ENCODE results near the gene PER3. TPM values are rescaled to one million over a fixed set of nuclear protein-coding genes. Genes with fewer than 3 reads are reported as not detected.

PER3 gene
- total and polyA plus RNA-seq, 2 of the 8 experiments (the other 6 are each of a cell fraction or from before 2014, with no cell fraction given): 8.3 to 9.3 TPM

DNA sequence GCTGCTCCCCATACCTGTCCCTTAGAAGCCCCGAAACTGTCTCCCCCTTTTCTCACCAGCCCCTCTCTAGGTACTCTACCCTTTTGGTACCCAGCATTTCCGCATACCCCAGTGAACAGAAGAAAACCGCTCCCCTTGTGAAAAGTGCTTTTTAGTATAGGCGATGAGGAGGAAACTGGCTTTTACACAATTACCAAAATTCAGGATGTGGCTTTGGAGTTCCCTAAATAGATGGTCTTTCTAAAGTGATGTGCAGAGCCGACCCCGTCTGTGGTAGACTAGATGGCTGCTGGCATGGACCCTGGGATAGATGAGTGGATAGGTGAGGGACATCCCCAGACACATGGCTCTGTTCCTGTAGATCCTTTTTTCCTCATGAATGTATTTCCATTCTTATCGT, 2.6 kb upstream of the PER3 start:
- Histone ChIP-seq H3K14ac (ENCODE audit: insufficient read length) (no peak overlapping the region), H2BK12ac (ENCODE audit: low read depth, low read length) (no peak overlapping the region), H4K8ac (ENCODE audit: extremely low read depth, insufficient read depth, low read length) (no peak overlapping the region), H2BK20ac (ENCODE audit: low read length) (no peak overlapping the region), H2AK5ac (ENCODE audit: low read depth, low read length) (no peak overlapping the region), H4K91ac (replicated peaks; ENCODE audit: insufficient read length, low read length) (no peak overlapping the region), H3K36me3 (ENCODE audit: control insufficient read depth in 2 of 4, insufficient read depth in 4 of 4, low read length in 3 of 4) (peaks cover 4 to 45% (median 27%) of the 10 kb centered on the region in 4 experiments; a peak in 7 of 8 replicates), H3K23ac (ENCODE audit: insufficient read length) (no peak overlapping the region), H2AFZ (ENCODE audit: low read length) (no peak overlapping the region), H2BK15ac (ENCODE audit: low read length) (no peak overlapping the region), H3K56ac (replicated peaks; ENCODE audit: insufficient read length, low read depth, low read length) (no peak overlapping the region), H3K4me1 (replicated peaks in 1 of 4; ENCODE audit: control insufficient read depth in 3 of 4, insufficient read depth in 4 of 4, low read length in 3 of 4) (peaks cover 0 to 6% (median 0%) of the 10 kb centered on the region in 4 experiments; a peak in 2 of 7 replicates), H3K27ac (ENCODE audit: low read depth, low read length) (no peak overlapping the region), H3K9me3 (ENCODE audit: insufficient read depth in 2 of 2, low read depth in 1 of 2, low read length in 1 of 2) (peaks cover 0 to 6% of the 10 kb centered on the region in 2 experiments; a peak in 1 of 4 replicates), H3K4me3 (ENCODE audit: extremely low read depth in 1 of 4, insufficient read depth in 2 of 4, low read depth in 3 of 4, low read length in 4 of 4) (no peak overlapping the region), H2BK120ac (replicated peaks; ENCODE audit: low read depth, low read length) (no peak overlapping the region), H2BK5ac (ENCODE audit: low read depth, low read length) (no peak overlapping the region), H3K4me2 (ENCODE audit: insufficient read depth in 1 of 2, low read depth in 2 of 2, low read length in 2 of 2) (no peak overlapping the region), H3K4ac (replicated peaks; ENCODE audit: insufficient read length, low read depth, low read length) (no peak overlapping the region), H4K20me1 (replicated peaks in 1 of 2; ENCODE audit: control insufficient read depth in 1 of 2, insufficient read depth in 2 of 2, low read length in 2 of 2) (peaks cover 0 to 2% of the 10 kb centered on the region in 2 experiments), H3K23me2 (ENCODE audit: low read depth, low read length) (peaks cover 2% of the 10 kb centered on the region; the same call in 1 of the 2 replicates), H3K9ac (replicated peaks in 1 of 4; ENCODE audit: extremely low read depth in 1 of 4, low read depth in 3 of 4, low read length in 3 of 4) (no peak overlapping the region), H3K27me3 (replicated peaks in 1 of 4; ENCODE audit: control insufficient read depth in 3 of 4, extremely low read depth in 1 of 4, insufficient read depth in 3 of 4, low read length in 3 of 4) (peaks cover 0 to 8% (median 7%) of the 10 kb centered on the region in 4 experiments; a peak in 5 of 7 replicates), H3K18ac (ENCODE audit: extremely low read depth, low read length) (no peak overlapping the region), H4K5ac (ENCODE audit: insufficient read length, low read depth, low read length) (no peak overlapping the region), H3K79me1 (ENCODE audit: low read depth, low read length) (peaks cover 2% of the 10 kb centered on the region; the same call in 1 of the 2 replicates), H3K79me2 (ENCODE audit: control insufficient read depth in 1 of 2, insufficient read depth in 2 of 2, low read length in 2 of 2) (no peaks in the 10 kb centered on the region; a peak in 1 of 4 replicates)
- 78% methylated on average over 7 of the region's 7 CpGs; no CpG with 5 or more reads in 1 of the 2 experiments for WGBS, 2 experiments (ENCODE audit: extremely low coverage in 1 of 2, insufficient coverage in 1 of 2, insufficient read length in 1 of 2, insufficient replicate concordance in 2 of 2, low coverage in 1 of 2, low lambda C conversion rate in 2 of 2, missing lambda C conversion rate in 1 of 2)
- DNase-seq (ENCODE audit: low read depth in 1 of 2, low spot score in 2 of 2) (no peak), FAIRE-seq (no peak)
- POLR2A ChIA-PET (ENCODE audit: partially characterized antibody): interaction anchor here (1.7 to 1.8 kb wide), 2 partner anchors 10 kb away, joined by 8 to 10 read pairs; partner anchors contain the start of gene VAMP3
- CTCF ChIA-PET (ENCODE audit: partially characterized antibody): interaction anchor here (1.8 to 2.3 kb wide), 2 partner anchors 113 kb away, joined by 6 to 7 read pairs; no protein-coding TSS in a partner anchor
- no peak for TF ChIP-seq SIRT6 (IDR thresholded peaks at IDR 0.05; ENCODE audit: low read length)
- no peak for TF ChIP-seq POLR2A (IDR thresholded peaks at IDR 0.05; ENCODE audit: control extremely low read depth in 1 of 2, low read depth in 2 of 2, low read length in 2 of 2)
- TF ChIP-seq KDM4A (IDR thresholded peaks at IDR 0.05; ENCODE audit: low read depth, low read length, severe bottlenecking): no peak
- TF ChIP-seq GTF2F1 (IDR thresholded peaks at IDR 0.05; ENCODE audit: borderline replicate concordance, low read depth, low read length): no peak
- TF ChIP-seq NRF1 (IDR thresholded peaks at IDR 0.05; ENCODE audit: low read depth, low read length): no peak
- TF ChIP-seq SUZ12 (IDR thresholded peaks at IDR 0.05; ENCODE audit: low read length): no peak
- TF ChIP-seq CBX5 (IDR thresholded peaks at IDR 0.05; ENCODE audit: low read depth, low read length): no peak
- TF ChIP-seq POLR2AphosphoS5 (IDR thresholded peaks at IDR 0.05; ENCODE audit: low read depth, low read length): no peak
- TF ChIP-seq FOSL1 (IDR thresholded peaks at IDR 0.05; ENCODE audit: insufficient read depth, low read depth, low read length): no peak
- no peak for TF ChIP-seq RNF2 (IDR thresholded peaks at IDR 0.05; ENCODE audit: borderline replicate concordance, low read depth, low read length, missing control alignments, poor library complexity, severe bottlenecking)
- no peak for TF ChIP-seq TAF7 (optimal IDR thresholded peaks at IDR 0.05; ENCODE audit: borderline replicate concordance, low read depth, low read length)
- no peak for TF ChIP-seq EZH2 (IDR thresholded peaks at IDR 0.05; ENCODE audit: low read depth, low read length, severe bottlenecking)

Measured in H1 (cell line).